GM21529 (cell line): ENCODE data around the gene CYB5B.
"Not testable (repeated sequence)": the region's sequence is repeated elsewhere in the genome, so short reads cannot be mapped to it uniquely, and the experiment has no call there.

Source experiments
- ATAC-seq: cut with Tn5 transposase; IDR thresholded peaks from one replicate; pipeline ENCODE4 v1.9.1; 2021; ENCODE audit not compliant: unreplicated experiment

CYB5B gene

GRCh38 chr16:69408475-69408874, 15.9 kb upstream of the CYB5B start:
- ATAC-seq: no peak

DNA sequence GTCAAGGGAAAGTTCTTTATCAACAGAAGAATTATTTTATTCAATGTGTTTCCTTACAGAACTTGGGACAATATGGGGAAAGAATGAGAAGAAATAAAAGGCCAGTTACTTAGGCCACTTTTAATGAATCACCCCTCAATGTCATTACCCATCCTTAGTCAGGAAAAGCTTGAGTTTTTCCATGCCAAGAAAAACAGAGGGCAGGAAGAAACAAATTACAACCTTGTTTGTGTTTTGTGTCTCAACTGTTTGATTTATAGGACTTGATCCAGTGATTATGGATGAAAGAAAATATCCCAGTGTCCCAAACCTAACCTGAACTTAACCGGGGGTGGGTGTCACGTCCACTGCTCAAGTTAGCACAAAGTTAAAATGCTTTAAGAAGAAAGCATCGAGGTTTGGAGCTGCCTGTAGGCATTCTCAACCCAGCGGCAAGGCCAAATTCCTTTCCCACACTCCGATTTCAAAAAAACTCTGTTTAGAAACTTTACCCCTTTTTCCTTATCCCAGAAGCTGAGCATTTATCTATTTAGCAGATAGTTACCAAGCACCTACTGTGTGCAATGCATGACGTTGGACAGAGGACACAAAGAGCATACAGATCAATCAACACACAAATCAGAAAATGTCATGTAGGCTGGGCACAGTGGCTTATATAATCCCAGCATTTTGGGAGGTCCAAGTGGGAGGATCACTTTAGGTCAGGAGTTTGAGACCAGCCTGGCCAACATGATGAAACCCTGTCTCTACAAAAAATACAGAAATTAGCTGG, 14.0 kb upstream of the CYB5B start:
- no peak for ATAC-seq

- ATAC-seq: no peak
Observed at GRCh38 chr16:69411064-69411985, 13.1 kb upstream of the CYB5B start.

DNA sequence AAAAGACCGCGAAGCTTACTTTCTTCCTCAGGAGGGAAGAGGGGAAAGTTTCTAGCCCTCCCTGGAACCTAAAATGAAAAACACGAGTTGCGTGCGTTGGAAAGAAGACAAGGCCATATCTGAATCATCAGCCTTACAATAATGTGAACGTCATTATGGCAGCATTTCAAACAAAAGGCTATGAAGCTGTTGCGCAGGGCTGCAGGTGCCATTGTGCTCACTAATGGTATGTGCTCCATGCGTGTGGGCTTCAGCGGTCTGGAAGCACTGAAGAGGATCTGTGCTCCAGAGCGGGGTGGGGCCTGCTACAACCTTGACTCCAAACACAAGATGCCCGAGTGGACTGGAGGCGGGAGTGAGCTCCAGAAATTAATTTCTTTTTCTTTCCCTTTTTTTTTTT, 12.1 kb upstream of the CYB5B start:
- ATAC-seq: no peak

DNA sequence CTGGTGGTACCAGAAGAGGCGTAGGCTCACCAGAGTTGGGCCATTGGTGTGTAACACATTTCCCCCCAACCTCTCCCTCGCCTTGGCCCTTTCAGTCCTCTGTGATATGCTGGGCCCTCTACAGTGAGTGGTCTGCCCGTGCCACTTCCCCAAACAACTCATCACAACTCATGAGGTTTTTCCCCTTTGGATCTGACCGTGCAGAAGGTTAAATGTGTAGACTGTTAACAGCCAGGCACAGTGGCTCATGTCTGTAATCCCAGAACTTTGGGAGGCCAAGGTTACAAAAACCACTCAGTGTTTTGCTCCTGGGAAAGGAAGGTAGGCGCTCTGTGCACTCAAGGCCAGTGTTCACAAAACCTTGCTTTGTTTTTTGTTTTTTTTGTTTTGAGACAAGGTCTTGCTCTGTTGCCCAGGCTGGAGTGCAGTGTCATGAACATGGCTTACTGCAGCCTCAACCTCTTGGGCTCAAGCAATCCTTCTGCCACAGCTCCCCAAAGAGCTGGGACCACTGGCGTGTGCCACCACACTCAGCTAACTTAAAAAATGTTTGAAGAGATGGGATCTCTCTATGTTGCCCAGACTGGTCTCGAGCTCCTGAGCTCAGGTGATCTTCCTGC, 11.3 kb upstream of the CYB5B start:
- ATAC-seq: no peak

DNA sequence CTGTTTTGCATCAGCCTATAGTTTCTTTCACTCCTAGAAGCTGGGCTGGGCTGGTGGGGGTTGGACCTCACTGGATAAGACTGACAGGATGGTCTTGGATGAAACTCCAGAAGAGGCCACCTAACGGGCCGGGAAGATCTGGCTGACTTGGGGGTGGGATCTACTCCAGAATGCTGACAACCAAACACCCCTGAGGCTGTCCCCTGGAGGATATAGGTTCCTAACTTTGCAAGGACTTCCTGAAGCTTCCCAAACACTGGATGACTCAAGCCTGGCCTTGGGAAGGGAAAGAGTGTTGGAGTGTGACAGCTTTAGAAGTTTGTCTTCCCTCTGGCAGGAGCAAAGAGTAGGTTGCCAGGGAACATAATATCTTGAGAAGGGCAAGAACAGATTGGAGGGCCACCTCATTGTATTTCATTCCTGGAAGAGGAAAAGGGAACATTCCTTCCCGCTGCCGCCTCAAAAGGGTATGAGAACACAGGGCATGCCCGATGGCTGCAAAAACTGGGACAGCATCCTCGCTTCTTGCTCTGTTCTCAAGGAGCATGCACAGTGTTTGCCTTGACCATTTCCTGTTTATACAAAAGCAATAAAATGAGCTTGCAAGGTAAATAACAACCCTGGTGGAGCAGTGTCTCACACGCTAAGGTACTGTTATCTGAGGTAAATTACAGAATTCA, 6.8 kb upstream of the CYB5B start:
- no peak for ATAC-seq

DNA sequence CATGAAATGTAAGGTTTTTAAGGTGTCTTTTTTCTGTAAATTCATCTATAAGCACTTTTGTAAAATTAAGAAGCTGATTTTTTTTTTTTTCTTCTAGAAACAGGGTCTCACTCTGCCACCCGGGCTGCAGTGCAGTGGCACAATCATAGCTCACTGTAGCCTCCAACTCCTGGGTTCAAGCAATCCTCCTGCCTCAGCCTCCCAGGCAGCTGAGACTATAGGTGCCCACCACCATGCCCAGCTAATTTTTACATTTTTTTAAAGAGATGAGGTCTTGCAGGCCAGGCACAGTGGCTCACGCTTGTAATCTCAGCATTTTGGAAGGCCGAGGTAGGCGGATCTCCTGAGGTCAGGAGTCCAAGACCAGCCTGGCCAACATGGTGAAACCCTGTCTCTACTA, 4.5 kb upstream of the CYB5B start:
- ATAC-seq: no peak

- no peak for ATAC-seq
Observed at GRCh38 chr16:69423189-69423588, 1.2 kb upstream of the CYB5B start.

- no peak for ATAC-seq
Observed at GRCh38 chr16:69424935-69425784, 741 bp downstream of the CYB5B start.

- no peak for ATAC-seq
Observed at GRCh38 chr16:69428652-69429051, 4.2 kb downstream of the CYB5B start.

DNA sequence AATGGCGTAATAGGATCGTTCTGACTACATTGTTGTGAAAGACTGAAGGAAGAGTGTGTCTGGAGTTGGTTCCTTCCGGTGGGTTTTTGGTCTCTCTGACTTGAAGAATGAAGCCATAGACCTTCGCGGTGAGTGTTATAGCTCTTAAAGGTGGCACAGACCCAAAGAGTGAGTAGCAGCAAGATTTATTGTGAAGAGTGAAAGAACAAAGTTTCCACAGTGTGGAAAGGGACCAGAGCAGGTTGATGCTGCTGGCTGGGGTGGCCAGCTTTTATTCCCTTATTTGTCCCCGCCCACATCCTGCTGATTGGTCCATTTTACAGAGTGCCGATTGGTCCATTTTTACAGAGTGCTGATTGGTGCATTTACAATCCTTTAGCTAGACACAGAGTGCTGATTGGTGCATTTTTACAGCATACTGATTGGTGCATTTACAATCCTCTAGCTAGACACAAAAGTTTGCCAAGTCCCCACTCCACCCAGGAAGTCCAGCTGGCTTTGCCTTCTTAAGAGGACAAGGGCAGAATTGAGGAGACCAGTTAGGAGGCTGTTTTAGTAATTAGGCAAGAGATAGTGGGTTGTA, 4.7 kb downstream of the CYB5B start:
- ATAC-seq: not testable (repeated sequence)

- ATAC-seq: no peak
Observed at GRCh38 chr16:69431948-69432468, 7.6 kb downstream of the CYB5B start.

- ATAC-seq: no peak
Observed at GRCh38 chr16:69434066-69434465, 9.6 kb downstream of the CYB5B start.

GRCh38 chr16:69435977-69436820, 11.8 kb downstream of the CYB5B start:
- no peak for ATAC-seq

DNA sequence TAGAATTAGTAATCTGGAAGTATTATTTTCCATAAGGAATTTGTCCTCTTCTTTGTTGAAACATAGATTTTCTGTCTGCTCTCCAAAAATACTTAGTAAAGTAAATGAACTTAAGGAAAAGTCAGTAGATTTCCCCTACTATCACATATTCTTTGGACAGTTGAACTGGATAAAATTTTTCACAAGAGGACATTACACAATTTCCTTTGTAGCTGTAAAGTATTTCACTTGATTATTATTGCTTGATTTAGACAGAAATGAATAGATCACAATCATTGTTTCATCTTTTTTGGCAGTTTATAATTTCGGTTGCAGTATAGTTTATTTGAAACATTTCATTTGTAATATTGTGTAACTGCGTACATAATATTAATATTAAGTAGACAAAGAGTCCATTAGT, 12.5 kb downstream of the CYB5B start:
- no peak for ATAC-seq

DNA sequence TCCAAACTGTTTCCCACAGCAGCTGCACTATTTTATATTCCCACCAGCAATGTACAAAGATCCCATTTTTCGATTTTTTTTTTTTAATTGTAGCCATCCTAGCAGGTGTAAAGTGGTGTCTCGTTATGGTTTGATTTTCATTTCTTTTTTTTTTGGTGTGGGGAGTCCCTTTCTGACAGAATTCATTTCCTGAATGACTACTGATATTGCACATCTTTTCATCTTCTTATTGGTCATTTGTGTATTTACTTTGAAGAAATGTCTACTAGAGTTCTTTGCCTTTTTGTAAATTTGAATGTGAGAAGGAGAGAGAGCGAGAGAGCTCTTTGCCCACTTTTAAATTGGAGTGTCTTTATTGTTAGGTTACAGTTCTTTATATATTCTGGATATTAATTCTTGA, 14.0 kb downstream of the CYB5B start:
- ATAC-seq: no peak

- ATAC-seq: no peak
Observed at GRCh38 chr16:69440250-69440649, 15.8 kb downstream of the CYB5B start.

DNA sequence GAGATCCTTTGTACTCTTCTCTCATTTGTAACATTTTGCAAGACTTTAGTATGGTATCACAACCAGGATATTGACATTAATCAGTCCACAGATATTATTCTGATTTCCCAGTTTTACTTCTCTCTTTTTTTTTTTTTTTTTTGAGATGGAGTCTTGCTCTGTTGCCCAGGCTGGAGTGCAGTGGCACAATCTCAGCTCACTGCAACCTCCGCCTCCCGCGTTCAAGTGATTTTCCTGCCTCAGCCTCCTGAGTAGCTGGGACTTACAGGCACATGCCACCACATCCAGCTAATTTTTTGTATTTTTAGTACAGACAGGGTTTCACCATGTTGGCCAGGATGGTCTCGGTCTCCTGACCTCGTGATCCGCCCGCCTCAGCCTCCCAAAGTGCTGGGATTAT, 16.6 kb downstream of the CYB5B start:
- ATAC-seq: not testable (repeated sequence)
